PC-3 (cell line): ENCODE measurements around the gene MSI1.

ENCODE experiments used
- EZH2 ChIP-seq: fragments of 300-600 bp; sonication (generic); IDR thresholded peaks from one replicate; pipeline ENCODE4 v1.6.1; 2017; ENCODE audit warnings: antibody characterized with exemption, mild to moderate bottlenecking, low read length; ENCODE audit not compliant: unreplicated experiment
- EZH2phosphoT487 ChIP-seq: fragments of 300-600 bp; sonication (generic); IDR thresholded peaks from 2 replicates; pipeline ENCODE4 v1.6.1; 2018; ENCODE audit warnings: mild to moderate bottlenecking, antibody characterized with exemption, low read length, borderline replicate concordance
- TF ChIP-seq, protein P1 (sequence below): fragments of 300-600 bp; sonication (generic); conservative IDR thresholded peaks from 2 replicates; pipeline ENCODE4 v1.5.1; 2017; ENCODE audit warnings: antibody characterized with exemption, low read depth, mild to moderate bottlenecking, low read length

DNA sequence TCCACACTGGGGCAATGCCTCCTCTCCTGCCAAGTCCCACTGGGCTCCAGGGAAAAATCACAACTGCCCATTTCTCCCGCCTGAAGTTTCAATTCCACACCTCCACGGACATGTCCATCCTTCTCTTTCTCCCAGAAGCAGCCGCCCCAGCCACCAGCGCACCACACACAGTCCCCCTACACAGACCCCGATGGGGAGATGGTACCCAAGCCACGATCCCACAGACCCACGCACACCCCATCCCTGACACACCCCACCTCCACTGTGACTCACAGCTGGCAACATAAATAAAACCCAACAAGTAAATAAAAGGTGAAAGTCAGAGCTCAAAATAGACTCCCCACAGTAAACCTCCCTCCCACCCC, 2.6 kb downstream of the MSI1 start:
- TF ChIP-seq, protein P1, sequence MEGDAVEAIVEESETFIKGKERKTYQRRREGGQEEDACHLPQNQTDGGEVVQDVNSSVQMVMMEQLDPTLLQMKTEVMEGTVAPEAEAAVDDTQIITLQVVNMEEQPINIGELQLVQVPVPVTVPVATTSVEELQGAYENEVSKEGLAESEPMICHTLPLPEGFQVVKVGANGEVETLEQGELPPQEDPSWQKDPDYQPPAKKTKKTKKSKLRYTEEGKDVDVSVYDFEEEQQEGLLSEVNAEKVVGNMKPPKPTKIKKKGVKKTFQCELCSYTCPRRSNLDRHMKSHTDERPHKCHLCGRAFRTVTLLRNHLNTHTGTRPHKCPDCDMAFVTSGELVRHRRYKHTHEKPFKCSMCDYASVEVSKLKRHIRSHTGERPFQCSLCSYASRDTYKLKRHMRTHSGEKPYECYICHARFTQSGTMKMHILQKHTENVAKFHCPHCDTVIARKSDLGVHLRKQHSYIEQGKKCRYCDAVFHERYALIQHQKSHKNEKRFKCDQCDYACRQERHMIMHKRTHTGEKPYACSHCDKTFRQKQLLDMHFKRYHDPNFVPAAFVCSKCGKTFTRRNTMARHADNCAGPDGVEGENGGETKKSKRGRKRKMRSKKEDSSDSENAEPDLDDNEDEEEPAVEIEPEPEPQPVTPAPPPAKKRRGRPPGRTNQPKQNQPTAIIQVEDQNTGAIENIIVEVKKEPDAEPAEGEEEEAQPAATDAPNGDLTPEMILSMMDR, result no peak
- no peak for TF ChIP-seq EZH2
- no peak for TF ChIP-seq EZH2phosphoT487
